ENCODE results near the gene FTHL17. TPM values are rescaled to one million over a fixed set of nuclear protein-coding genes. Genes with fewer than 3 reads are reported as not detected.

Gene FTHL17
- total and polyA plus RNA-seq, 2 experiments from 2014 or later: not detected

DNA sequence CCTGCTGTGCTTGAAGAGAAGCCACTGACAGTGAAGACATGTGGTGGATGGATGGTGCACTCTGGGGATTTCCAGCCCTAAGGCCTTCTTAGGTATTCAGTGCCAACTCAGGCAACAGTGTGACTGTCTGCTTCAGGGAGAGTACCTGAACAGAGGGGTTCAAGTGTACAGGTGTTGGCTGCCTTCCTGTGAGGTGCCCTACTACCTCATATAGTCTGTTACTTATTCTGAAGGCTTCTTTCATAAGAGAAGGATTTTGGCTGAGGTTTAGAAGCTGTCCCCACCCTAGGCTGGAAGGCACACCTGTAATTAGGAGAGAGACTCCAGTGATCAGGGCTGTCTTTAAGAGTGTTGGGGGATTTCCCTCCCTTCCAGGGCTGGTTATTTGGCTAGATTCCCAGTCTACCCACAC is 1.8 kb downstream of the FTHL17 start:
- Histone ChIP-seq H3K4me2 (no peak overlapping the region), H2AFZ (no peak overlapping the region), H3K27ac (no peak overlapping the region), H4K20me1 (ENCODE audit: insufficient read depth, poor library complexity, severe bottlenecking) (no peaks in the 10 kb centered on the region), H3K4me3 (no peak overlapping the region), H3K9me3 (ENCODE audit: low read depth) (no peaks in the 10 kb centered on the region), H3K9me2 (replicated peaks; ENCODE audit: insufficient read depth) (no peaks in the 10 kb centered on the region), H3K4me1 (ENCODE audit: insufficient read depth) (no peaks in the 10 kb centered on the region), H3K36me3 (replicated peaks; ENCODE audit: insufficient read depth, low read depth) (peaks cover 3% of the 10 kb centered on the region), H3K27me3 (no peaks in the 10 kb centered on the region), H3K79me2 (no peaks in the 10 kb centered on the region)
- DNase-seq (ENCODE audit: low spot score): no peak
- TF ChIP-seq EZH2phosphoT487 (IDR thresholded peaks at IDR 0.05; ENCODE audit: low read depth, severe bottlenecking, unreplicated experiment): no peak
- no peak for TF ChIP-seq CTCF (IDR thresholded peaks at IDR 0.05; ENCODE audit: poor library complexity)
- TF ChIP-seq EZH2 (IDR thresholded peaks at IDR 0.05; ENCODE audit: borderline replicate concordance): no peak

- no peak overlapping the region for H3K4me2 ChIP-seq
- no peak for DNase-seq (ENCODE audit: low spot score)
- no peak overlapping the region for H3K4me3 ChIP-seq
- TF ChIP-seq EZH2phosphoT487 (IDR thresholded peaks at IDR 0.05; ENCODE audit: low read depth, severe bottlenecking, unreplicated experiment) (no peak), EZH2 (IDR thresholded peaks at IDR 0.05; ENCODE audit: borderline replicate concordance) (no peak), CTCF (IDR thresholded peaks at IDR 0.05; ENCODE audit: poor library complexity) (no peak)
- H2AFZ ChIP-seq: no peak overlapping the region
- H3K27ac ChIP-seq: no peak overlapping the region
- H3K27me3 ChIP-seq: no peaks in the 10 kb centered on the region
- no peaks in the 10 kb centered on the region for H4K20me1 ChIP-seq (ENCODE audit: insufficient read depth, poor library complexity, severe bottlenecking)
- 88% methylated on average over 1 of the region's 1 CpG for WGBS (ENCODE audit: low lambda C conversion rate, missing lambda C conversion rate)
- H3K9me3 ChIP-seq (ENCODE audit: low read depth): no peaks in the 10 kb centered on the region
- no peaks in the 10 kb centered on the region for H3K9me2 ChIP-seq (replicated peaks; ENCODE audit: insufficient read depth)
- no peaks in the 10 kb centered on the region for H3K4me1 ChIP-seq (ENCODE audit: insufficient read depth)
- H3K79me2 ChIP-seq: no peaks in the 10 kb centered on the region
- no peaks in the 10 kb centered on the region for H3K36me3 ChIP-seq (replicated peaks; ENCODE audit: insufficient read depth, low read depth)
Observed at GRCh38 chrX:31063114-31063513, 8.7 kb downstream of the FTHL17 start.

DNA sequence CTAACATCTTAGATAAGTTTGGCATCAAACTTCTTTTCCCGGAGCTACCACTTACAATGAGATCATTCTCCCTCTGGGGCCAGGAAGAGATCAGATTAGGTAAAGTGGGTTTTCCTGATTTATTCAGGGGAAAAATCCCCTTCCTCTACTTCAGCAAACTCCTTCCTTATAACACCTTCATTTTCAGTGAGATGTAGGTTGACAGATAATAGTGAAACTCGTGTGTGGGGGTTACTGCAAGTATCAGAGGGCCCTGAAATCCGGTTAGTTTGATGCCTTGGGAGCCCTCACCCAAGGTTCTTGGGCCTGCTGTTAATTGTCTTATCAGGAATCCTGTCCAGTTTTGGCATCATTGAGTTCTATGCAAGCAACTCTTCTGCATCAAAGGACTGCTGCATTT is 10.8 kb downstream of the FTHL17 start:
- no peaks in the 10 kb centered on the region for H3K79me2 ChIP-seq
- H3K9me2 ChIP-seq (replicated peaks; ENCODE audit: insufficient read depth): no peaks in the 10 kb centered on the region
- no peak overlapping the region for H3K4me2 ChIP-seq
- DNase-seq (ENCODE audit: low spot score): no peak
- H3K9me3 ChIP-seq (ENCODE audit: low read depth): no peaks in the 10 kb centered on the region
- H2AFZ ChIP-seq: no peak overlapping the region
- H3K27me3 ChIP-seq: no peaks in the 10 kb centered on the region
- no peak overlapping the region for H3K4me3 ChIP-seq
- no peak overlapping the region for H3K27ac ChIP-seq
- H4K20me1 ChIP-seq (ENCODE audit: insufficient read depth, poor library complexity, severe bottlenecking): no peaks in the 10 kb centered on the region
- TF ChIP-seq EZH2 (IDR thresholded peaks at IDR 0.05; ENCODE audit: borderline replicate concordance) (no peak), EZH2phosphoT487 (IDR thresholded peaks at IDR 0.05; ENCODE audit: low read depth, severe bottlenecking, unreplicated experiment) (no peak), CTCF (IDR thresholded peaks at IDR 0.05; ENCODE audit: poor library complexity) (no peak)
- H3K36me3 ChIP-seq (replicated peaks; ENCODE audit: insufficient read depth, low read depth): no peaks in the 10 kb centered on the region
- no peaks in the 10 kb centered on the region for H3K4me1 ChIP-seq (ENCODE audit: insufficient read depth)
- 66% methylated on average over 3 of the region's 3 CpGs for WGBS (ENCODE audit: low lambda C conversion rate, missing lambda C conversion rate)

- DNase-seq (ENCODE audit: low spot score): no peak
- TF ChIP-seq EZH2phosphoT487 (IDR thresholded peaks at IDR 0.05; ENCODE audit: low read depth, severe bottlenecking, unreplicated experiment) (no peak), EZH2 (IDR thresholded peaks at IDR 0.05; ENCODE audit: borderline replicate concordance) (no peak), CTCF (IDR thresholded peaks at IDR 0.05; ENCODE audit: poor library complexity) (no peak)
- Histone ChIP-seq H4K20me1 (ENCODE audit: insufficient read depth, poor library complexity, severe bottlenecking) (no peaks in the 10 kb centered on the region), H3K27ac (no peak overlapping the region), H3K4me1 (ENCODE audit: insufficient read depth) (no peaks in the 10 kb centered on the region), H3K4me2 (no peak overlapping the region), H3K36me3 (replicated peaks; ENCODE audit: insufficient read depth, low read depth) (no peaks in the 10 kb centered on the region), H3K9me3 (ENCODE audit: low read depth) (no peaks in the 10 kb centered on the region), H3K27me3 (no peaks in the 10 kb centered on the region), H3K79me2 (no peaks in the 10 kb centered on the region), H2AFZ (no peak overlapping the region), H3K9me2 (replicated peaks; ENCODE audit: insufficient read depth) (no peaks in the 10 kb centered on the region), H3K4me3 (no peak overlapping the region)
- 63% methylated on average over 4 of the region's 4 CpGs for WGBS (ENCODE audit: low lambda C conversion rate, missing lambda C conversion rate)
Observed at GRCh38 chrX:31060016-31060415, 11.8 kb downstream of the FTHL17 start.
